GM18499 (cell line): ENCODE data around the gene ZNF318.
A peak's percentile ranks its signal among the peaks of the same experiment; 100 is the strongest.
"Not testable (repeated sequence)": the region's sequence is repeated elsewhere in the genome, so short reads cannot be mapped to it uniquely, and the experiment has no call there.

Source experiments
- ATAC-seq: cut with Tn5 transposase; IDR thresholded peaks from one replicate; pipeline ENCODE4 v1.9.1; 2021; ENCODE audit warnings: moderate number of reproducible peaks; ENCODE audit not compliant: insufficient read depth, unreplicated experiment

The ZNF318 gene

DNA sequence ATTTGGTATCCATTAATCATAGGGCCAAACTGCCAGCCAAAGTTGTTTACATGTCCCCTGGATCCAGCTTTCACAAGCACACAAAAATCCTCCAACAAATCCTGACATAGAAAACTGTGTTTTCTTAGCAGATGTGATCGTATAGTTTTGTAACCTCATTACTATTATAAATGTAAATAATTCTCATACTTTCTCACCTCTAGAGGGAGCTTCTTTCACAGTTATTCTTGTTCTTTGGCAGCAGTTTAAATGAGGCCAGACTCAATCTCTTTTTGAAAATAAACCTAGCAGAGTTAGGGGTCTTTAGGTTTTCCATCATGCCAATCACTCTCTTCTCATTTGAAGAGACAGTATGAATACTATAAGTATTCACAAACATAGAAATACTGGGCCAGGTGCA lies 17.0 kb upstream of the ZNF318 start:
- ATAC-seq, result no peak

DNA sequence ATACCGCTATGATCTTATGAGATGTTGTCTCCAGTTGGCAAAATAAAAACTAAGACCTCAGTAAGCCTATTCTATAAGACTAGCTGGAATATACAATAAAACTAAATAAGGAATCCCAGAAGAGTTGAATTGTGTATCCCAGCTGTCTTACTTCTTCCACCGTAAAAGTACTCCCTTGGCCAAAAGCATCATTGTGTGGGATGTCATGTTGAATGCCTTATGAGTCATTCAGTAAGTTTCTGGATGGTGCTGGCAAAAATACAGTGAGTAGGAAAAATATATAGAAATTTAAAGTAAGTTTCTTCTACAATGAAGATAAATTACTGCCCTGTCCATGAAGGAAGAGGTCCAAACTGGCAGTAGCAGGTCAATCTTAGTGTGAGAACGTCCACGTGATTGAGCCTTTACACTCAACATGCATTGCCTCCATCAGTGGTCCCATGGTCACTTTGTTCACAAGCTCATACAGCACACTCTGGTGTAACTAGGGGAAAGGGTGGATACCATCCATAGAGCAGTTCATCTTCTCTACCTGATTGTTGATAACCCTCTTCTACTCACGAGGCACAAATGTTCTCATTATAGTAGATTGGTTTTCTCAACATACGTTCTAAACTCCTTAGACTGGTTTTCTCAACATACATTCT lies 13.7 kb upstream of the ZNF318 start:
- ATAC-seq, result peak; percentile 10

GRCh38 chr6:43380858-43381257 lies 11.4 kb upstream of the ZNF318 start:
- not testable (repeated sequence) for ATAC-seq

GRCh38 chr6:43378631-43379030 lies 9.2 kb upstream of the ZNF318 start:
- no peak for ATAC-seq

DNA sequence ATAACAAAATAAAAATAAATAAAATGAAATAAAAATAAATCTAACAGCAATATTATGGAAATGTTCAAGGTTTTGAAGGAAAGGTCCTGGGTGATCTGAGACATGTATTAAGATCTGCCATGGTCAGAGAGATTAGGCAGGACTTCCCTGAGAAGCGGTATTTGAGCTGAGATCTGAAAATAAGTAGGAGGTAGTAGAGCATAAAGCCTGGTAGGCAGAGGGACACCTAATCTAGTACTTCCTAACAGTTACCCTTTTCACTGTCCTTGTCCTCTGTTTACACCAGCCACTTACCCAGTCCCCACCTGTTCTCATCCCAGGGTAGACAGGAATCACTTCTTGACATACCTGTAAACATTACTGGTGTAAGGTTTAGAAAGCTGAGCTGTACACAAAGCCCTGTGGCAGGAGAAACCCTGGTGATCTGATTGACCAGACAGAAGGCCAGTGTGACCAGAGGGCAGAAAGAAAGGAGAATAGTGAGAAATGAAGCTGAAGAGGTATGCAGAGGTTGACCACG lies 8.3 kb upstream of the ZNF318 start:
- no peak for ATAC-seq

- no peak for ATAC-seq
These were observed 7.1 kb upstream of the ZNF318 start for GRCh38 chr6:43376551-43376981.

DNA sequence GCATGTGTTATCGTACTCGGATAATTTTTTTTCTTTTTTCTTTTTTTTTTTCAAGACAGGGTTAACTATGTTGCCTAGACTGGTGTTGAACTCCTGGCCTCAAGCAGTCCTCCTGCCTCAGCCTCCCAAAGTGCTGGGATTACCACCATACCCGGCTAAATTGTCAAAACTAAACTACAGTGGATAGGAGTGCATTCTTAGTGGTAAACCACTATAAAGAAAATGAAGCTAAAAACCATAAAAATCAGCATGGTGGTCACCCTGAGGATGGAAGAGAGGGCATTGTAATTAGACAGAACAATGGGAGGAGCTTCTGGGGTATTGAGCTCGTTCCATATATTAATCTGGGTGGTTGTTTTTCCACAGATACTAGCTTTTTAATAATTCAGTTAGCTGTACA lies 6.2 kb upstream of the ZNF318 start:
- ATAC-seq, result no peak

DNA sequence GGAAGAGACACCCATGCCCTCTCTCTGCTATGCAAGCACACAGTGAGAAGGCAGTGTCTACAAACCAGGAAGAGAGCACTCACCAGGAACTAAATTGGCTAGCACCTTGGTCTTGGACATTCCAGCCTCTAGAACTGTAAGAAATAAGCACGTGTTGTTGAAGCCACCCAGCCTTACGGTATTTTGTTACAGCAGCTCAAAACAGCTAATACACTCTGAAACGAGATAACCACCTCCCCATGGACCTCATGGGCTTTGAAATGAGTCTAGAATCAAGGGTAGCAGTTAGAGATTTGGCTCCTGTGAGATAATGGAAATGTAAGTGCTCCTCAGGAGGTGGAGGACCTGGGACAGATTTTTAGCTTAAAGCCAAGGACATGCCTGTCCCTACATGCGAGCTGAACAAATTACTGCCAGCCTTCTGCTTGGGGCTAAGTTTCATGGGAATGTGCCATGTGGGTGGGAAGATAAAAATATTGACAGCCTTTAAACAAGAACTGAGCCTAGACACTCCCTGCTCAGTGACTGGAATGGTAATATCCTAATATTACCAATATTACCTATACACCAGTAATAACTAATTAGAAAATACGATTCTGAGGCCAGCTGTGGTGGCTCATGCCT lies 3.9 kb upstream of the ZNF318 start:
- ATAC-seq, result no peak

DNA sequence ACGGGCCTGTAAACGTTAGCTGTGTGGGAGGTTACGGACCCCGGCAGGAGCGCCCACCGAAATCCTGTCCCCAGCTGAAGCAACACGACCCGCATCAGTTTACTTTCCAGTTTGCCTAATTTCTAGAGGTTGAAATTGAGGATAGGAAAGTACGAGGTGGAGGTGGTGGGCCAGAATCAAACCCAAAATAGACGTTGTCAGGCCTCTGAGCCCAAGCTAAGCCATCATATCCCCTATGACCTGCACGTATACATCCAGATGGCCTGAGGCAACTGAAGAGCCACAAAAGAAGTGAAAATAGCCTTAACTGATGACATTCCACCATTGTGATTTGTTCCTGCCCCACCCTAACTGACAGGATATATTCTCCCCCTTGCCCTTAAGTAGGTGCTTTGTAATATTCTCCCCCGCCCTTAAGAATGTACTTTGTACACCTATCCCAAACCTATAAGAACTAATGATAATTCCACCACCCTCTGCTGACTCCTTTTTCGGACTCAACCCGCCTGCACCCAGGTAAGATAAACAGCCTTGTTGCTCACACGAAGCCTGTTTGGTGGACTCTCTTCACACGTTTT lies 645 bp upstream of the ZNF318 start:
- not testable (repeated sequence) for ATAC-seq

DNA sequence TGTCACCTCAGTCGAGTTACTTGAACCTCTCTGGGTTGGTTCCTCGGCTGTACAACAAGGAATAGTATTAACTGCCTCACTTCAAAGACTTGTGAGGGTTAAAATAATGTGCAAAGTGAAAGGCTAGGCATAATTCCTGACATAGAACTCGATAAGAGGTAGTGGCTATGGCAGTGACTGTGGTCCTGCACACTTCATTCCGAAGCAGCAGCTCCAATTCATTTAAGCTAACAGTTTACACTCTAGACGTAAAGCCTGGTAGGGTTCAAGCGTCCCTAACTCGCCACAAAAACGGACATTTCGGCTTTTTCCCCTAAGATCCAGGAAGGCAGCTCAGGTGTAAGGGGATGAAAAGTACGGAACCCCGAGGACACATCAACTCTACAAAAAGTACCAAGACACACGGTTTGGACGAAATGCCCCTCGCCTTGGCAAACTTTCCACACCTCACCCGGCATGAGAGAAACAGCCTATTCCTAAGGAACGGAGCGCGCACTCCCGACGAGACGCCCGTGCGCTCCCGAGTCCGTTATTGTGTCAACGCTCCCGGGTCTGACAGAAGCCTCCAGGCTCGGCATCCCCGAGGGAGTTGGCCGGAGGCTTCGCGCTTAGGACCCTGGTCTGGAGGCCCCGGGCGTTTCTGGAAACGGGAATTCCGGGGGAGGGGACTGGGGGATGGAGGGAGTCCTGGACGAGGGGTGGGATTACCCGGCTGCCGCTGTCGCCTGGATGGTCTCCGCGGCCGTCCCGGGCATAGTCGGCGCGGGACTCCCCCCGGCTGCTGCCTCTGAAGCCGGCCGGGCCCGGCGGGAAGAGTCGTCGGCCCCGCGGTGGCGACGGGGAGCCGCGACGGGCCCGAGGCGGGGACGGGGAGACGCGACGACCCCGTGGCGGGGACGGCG lies 937 bp downstream of the ZNF318 start:
- ATAC-seq, result no peak

GRCh38 chr6:43367245-43367984 lies 2.0 kb downstream of the ZNF318 start:
- ATAC-seq, result no peak

DNA sequence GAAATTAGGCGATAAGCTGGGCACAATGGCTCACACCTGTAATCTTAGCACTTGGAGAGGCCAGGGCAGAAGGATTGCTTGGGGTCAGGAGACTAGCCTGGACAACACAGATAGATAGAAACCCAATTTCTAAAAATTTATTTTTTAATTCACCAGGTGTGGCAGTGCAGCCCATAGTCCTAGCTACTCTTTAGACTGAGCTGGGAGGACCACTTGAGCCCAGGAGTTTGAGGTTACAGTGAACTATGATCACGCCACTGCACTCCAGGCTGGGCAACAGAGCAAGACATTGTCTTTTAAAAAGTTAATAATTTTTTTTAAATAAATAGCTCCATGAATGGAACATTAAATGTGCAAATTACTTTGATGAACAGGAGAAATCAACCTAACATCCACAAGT lies 8.2 kb downstream of the ZNF318 start:
- ATAC-seq, result no peak

DNA sequence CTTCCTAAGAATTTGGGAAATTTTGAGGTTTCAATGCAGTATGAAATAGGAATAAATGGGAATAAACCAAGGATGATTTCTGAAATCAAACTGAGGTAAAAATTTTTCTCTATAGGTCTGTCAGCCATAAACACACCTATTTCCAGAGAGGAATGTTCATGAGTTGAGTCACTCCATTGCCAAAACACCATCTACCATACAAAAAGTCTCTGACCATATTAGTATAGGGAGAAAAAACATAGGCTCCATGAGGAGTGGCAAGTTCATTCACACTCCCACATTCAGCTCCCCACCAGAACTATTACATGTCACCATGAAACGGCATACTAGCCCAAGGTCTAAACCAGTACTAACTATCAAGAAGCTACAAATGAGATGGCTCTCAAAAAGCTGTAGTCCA lies 9.6 kb downstream of the ZNF318 start:
- no peak for ATAC-seq

DNA sequence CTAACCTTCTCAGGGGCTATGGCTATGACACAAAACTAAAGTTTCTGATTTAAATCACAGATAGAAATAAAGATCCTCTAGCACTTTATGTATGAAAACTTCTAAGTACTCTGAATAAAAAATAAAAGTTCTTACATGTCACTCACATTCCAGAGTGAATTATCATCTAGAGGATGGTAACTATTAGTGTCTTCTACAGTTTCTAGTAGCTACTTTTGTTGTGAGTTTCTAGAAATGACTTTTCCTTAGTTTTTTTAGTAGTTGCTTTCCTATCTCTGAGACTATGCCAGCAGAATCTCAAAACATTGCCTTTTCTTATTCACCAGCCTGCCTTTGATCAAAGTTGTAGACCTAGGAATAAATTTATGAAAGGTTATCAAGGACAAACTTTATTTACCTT lies 10.1 kb downstream of the ZNF318 start:
- ATAC-seq, result no peak

GRCh38 chr6:43355862-43356590 lies 13.4 kb downstream of the ZNF318 start:
- no peak for ATAC-seq

GRCh38 chr6:43351951-43352350 lies 17.5 kb downstream of the ZNF318 start:
- ATAC-seq, result not testable (repeated sequence)

GRCh38 chr6:43347444-43347843 lies 22.0 kb downstream of the ZNF318 start:
- no peak for ATAC-seq

- no peak for ATAC-seq
These were observed 22.4 kb downstream of the ZNF318 start for GRCh38 chr6:43347021-43347420.

- ATAC-seq, result not testable (repeated sequence)
These were observed 23.2 kb downstream of the ZNF318 start for GRCh38 chr6:43346243-43346642.
